GM21360 (cell line): ENCODE data around the gene MAD2L1BP.

ENCODE experiments used
- ATAC-seq: cut with Tn5 transposase; IDR thresholded peaks from one replicate; pipeline ENCODE4 v1.9.1; 2021; ENCODE audit warnings: mild to moderate bottlenecking, moderate library complexity; ENCODE audit not compliant: unreplicated experiment

The MAD2L1BP gene

GRCh38 chr6:43680308-43681200 is 44.9 kb downstream of the MAD2L1BP start:
- ATAC-seq, result no peak

DNA sequence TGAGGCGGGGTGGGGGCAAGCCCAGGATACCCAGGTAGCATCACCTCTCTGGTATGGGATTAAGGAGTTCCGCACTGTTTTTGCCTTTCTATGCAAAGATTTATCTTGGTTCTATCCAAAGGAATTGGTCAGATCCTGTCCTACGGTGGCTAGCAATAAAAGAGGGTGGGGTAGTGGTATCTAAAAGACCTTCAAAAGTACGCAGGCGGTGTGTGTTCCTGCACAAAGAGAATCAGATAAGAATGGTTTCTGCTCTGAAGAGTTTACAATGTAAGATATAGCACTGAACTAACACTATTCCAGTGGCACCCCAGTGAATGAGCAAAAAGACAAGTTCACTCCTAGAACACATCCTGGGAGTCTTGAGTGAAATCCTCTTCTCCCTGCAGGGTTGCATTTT is 45.7 kb downstream of the MAD2L1BP start:
- no peak for ATAC-seq

GRCh38 chr6:43682724-43683429 is 47.2 kb downstream of the MAD2L1BP start:
- ATAC-seq, result no peak

GRCh38 chr6:43683708-43684455 is 48.2 kb downstream of the MAD2L1BP start:
- ATAC-seq, result no peak

- ATAC-seq, result no peak
Measured at GRCh38 chr6:43687079-43687436, 51.4 kb downstream of the MAD2L1BP start.

GRCh38 chr6:43687437-43688347 is 52.1 kb downstream of the MAD2L1BP start, which contains the start of gene MRPS18A:
TSS of gene MRPS18A (minus strand) at chr6:43687791. CDS start at chr6:43687779, 12 bp downstream.
- peak; percentile 87 for ATAC-seq

GRCh38 chr6:43689421-43689820 is 53.8 kb downstream of the MAD2L1BP start:
- no peak for ATAC-seq
